Measurements from ENCODE around the gene ZNF343. TPM values are rescaled to one million over a fixed set of nuclear protein-coding genes. Genes with fewer than 3 reads are reported as not detected.

ZNF343 gene
- total and polyA plus RNA-seq, 2 experiments from 2014 or later: 2.4 to 6.4 TPM

- no peak for TF ChIP-seq ETS1 (IDR thresholded peaks at IDR 0.05)
- no peak for TF ChIP-seq EZH2 (IDR thresholded peaks at IDR 0.05; ENCODE audit: low read depth, unreplicated experiment)
These were observed 52.8 kb downstream of the ZNF343 start (continued) for GRCh38 chr20:2455771-2456497.

- H3K27ac ChIP-seq (ENCODE audit: low read depth): no peak overlapping the region
- H3K36me3 Mint-ChIP-seq (ENCODE audit: low read depth): peaks cover 3% of the 10 kb centered on the region; the same call in 2 of the 3 replicates
- no peak overlapping the region for H3K27ac Mint-ChIP-seq
- no peaks in the 10 kb centered on the region for H3K79me2 ChIP-seq (replicated peaks; ENCODE audit: insufficient read depth)
- H3K4me2 ChIP-seq: no peak overlapping the region
- H3K9me3 Mint-ChIP-seq: no peaks in the 10 kb centered on the region
- DNase-seq (ENCODE audit: low spot score) (no peak), ATAC-seq (no peak)
- H3K36me3 ChIP-seq (ENCODE audit: insufficient read depth): no peaks in the 10 kb centered on the region
- H3K27me3 ChIP-seq (ENCODE audit: insufficient read depth): no peaks in the 10 kb centered on the region
- no peaks in the 10 kb centered on the region for H3K9me2 ChIP-seq (ENCODE audit: insufficient read depth)
- H3K27me3 Mint-ChIP-seq (ENCODE audit: insufficient read depth, low read depth, poor library complexity): peaks cover 2% of the 10 kb centered on the region
- no peaks in the 10 kb centered on the region for H3K4me1 Mint-ChIP-seq
- H3F3A ChIP-seq (replicated peaks; ENCODE audit: low read depth): peaks cover 1% of the 10 kb centered on the region; the same call in 1 of the 2 replicates
- no peaks in the 10 kb centered on the region; the same call in 1 of the 2 replicates for H4K20me1 ChIP-seq (replicated peaks; ENCODE audit: insufficient read depth)
- no peak overlapping the region for H2AFZ ChIP-seq
- TF ChIP-seq ETS1 (IDR thresholded peaks at IDR 0.05) (no peak), STAT1 (IDR thresholded peaks at IDR 0.05; ENCODE audit: unreplicated experiment) (no peak), POLR2AphosphoS5 (IDR thresholded peaks at IDR 0.05; ENCODE audit: low read depth) (no peak), CREB1 (CRISPR knock-in tag; IDR thresholded peaks at IDR 0.05; ENCODE audit: low read depth) (no peak), REST (IDR thresholded peaks at IDR 0.05; ENCODE audit: unreplicated experiment) (no peak), EZH2 (IDR thresholded peaks at IDR 0.05; ENCODE audit: low read depth, unreplicated experiment) (no peak), EZH2phosphoT487 (IDR thresholded peaks at IDR 0.05; ENCODE audit: unreplicated experiment) (no peak), ZNF462 (CRISPR knock-in tag; IDR thresholded peaks at IDR 0.05) (no peak), JUNB (IDR thresholded peaks at IDR 0.05; ENCODE audit: unreplicated experiment) (no peak)
- no peak overlapping the region for H3K4me3 ChIP-seq
- no peaks in the 10 kb centered on the region for H3K4me1 ChIP-seq (ENCODE audit: insufficient read depth)
- no peak overlapping the region for H3K4me3 Mint-ChIP-seq
These were observed 54.9 kb downstream of the ZNF343 start for GRCh38 chr20:2453792-2454191.
